Peyer's patch (tissue), 4 donors: ENCODE data around the gene BICRAL.

Source experiments
- CTCF ChIP-seq, 6 experiments: fragments of 450-650 bp in 4 of 6; fragments of 200-600 bp in 2 of 6; sonication (generic) in 1 of 6; IDR thresholded peaks; one replicate each; pipeline ENCODE4 v1.5.1; 2017 to 2019; ENCODE audit warnings: antibody characterized with exemption in 6 of 6, mild to moderate bottlenecking in 3 of 6, moderate library complexity in 1 of 6
- POLR2A ChIP-seq, 2 donors: fragments of 450-650 bp; IDR thresholded peaks; one replicate each; pipeline ENCODE4 v1.5.1; 2017; ENCODE audit warnings: antibody characterized with exemption in 2 of 2, mild to moderate bottlenecking in 2 of 2, moderate library complexity in 2 of 2

DNA sequence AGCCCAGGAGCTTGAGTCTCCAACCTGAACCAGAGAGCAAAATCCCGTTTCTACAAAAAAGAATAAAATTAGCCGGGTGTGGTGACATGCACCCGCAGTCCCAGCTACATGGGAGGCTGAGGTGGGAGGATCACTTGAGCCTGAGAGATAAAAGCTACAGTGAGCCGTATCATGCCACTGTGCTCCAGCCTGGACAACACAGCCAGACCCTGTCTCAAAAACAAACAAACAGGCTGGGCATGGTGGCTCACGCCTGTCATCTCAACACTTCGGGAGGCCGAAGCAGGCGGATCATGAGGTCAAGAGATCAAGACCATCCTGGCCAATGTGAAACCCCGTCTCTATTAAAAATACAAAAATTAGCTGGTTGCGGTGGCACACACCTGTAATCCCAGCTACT lies 122.6 kb downstream of the BICRAL start:
- no peak for TF ChIP-seq CTCF (IDR thresholded peaks at IDR 0.05)
- no peak for TF ChIP-seq POLR2A (IDR thresholded peaks at IDR 0.05)
